GM19328 (cell line): Measurements from ENCODE around the gene AMHR2.

Source experiments
- ATAC-seq: cut with Tn5 transposase; IDR thresholded peaks from one replicate; pipeline ENCODE4 v1.9.1; 2021; ENCODE audit warnings: mild to moderate bottlenecking, moderate library complexity; ENCODE audit not compliant: unreplicated experiment

Gene AMHR2

DNA sequence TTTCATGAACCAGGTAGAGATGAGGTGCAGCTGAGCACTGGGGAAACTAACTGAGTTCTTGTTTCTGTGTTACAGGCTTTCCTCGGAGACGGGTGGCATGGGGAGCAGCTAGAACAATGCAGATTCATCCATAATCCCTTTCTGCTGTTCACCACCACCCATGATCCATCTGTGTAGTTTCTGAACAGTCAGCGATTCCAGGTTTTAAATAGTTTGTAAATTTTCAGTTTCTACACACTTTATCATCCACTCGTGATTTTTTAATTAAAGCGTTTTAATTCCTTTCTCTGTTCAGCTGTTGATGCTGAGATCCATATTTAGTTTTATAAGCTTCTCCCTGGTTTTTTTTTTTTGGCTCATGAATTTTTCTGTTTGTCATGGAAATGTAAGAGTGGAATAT, 55.7 kb downstream of the AMHR2 start:
- no peak for ATAC-seq

DNA sequence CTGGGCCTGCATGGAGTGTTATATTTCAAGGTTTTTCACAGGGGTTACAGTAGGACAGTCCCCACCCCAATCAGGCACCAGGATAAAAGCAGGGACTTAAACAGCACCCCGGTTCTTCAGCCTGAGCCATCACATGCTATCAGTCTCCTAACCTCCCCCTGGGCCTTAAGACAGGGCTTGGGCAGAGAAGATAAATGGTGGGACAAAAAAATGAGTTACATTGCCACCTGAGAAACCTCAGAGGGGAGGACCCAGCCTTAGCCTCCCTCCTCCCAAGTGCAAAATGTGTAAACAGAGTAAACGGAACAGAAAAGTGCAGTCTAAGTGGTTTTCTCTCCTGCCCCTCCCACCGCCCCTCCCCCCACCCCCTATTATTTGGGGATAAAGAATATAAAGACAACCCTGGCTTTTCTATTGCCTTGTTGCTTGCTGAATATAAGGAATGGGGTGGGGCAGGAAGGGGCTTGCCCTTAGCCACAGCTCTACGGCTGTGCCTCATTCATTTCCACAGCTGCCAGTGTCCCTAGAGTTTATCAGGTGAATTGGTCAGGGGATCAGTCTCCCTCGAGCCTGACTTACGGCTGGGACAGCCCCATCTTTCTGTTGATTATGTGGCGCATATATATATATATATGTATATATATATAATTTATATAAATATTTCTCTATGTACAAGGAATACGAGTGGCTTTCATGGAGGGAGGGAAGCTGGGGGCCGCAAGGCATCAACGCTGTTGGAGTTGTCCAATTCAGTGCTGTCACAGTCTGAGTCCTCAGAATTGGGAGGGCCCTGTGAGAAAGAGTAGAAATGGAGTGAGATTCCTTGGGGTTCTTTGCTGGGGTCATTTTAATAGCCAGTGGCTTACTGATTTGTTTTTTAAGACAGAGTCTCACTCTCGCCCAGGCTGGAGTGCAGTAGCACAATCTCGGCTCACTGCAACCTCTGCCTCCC, 57.1 kb downstream of the AMHR2 start:
- ATAC-seq, result no peak
